ENCODE measurements around the gene GSAP. TPM values are rescaled to one million over a fixed set of nuclear protein-coding genes. Genes with fewer than 3 reads are reported as not detected.
A peak's percentile ranks its signal among the peaks of the same experiment; 100 is the strongest.

Gene GSAP
- total and polyA plus RNA-seq, 2 donors (not counting 1 experiment from before 2014, with no cell fraction given): 4.4 to 21.5 TPM

GRCh38 chr7:77339726-77340125 is 76.4 kb downstream of the GSAP start:
- no peaks in the 10 kb centered on the region for H3K27me3 ChIP-seq (ENCODE audit: control insufficient read depth, insufficient read depth, low read length)
- no peak overlapping the region for H3K9ac ChIP-seq (ENCODE audit: insufficient read depth, low read length)
- no peaks in the 10 kb centered on the region for H4K20me1 ChIP-seq (ENCODE audit: control insufficient read depth, extremely low read depth, insufficient read depth, low read length)
- DNase-seq (ENCODE audit: low read depth in 2 of 2): no peak
- H2AFZ ChIP-seq (ENCODE audit: low read length): no peak overlapping the region
- H3K4me3 ChIP-seq (replicated peaks in 1 of 4; ENCODE audit: control extremely low read depth in 1 of 4, insufficient read depth in 1 of 4, low read depth in 3 of 4, low read length in 4 of 4): no peak overlapping the region
- H3K79me2 ChIP-seq (ENCODE audit: control insufficient read depth, insufficient read depth, low read length): no peaks in the 10 kb centered on the region
- H3K36me3 ChIP-seq (ENCODE audit: control insufficient read depth, insufficient read depth, low read length): no peaks in the 10 kb centered on the region
- H3K27ac ChIP-seq (ENCODE audit: insufficient read depth, low read length): no peak overlapping the region
- no peaks in the 10 kb centered on the region for H3K4me1 ChIP-seq (ENCODE audit: control insufficient read depth, extremely low read depth, insufficient read depth, low read length)
- TF ChIP-seq, protein P1, sequence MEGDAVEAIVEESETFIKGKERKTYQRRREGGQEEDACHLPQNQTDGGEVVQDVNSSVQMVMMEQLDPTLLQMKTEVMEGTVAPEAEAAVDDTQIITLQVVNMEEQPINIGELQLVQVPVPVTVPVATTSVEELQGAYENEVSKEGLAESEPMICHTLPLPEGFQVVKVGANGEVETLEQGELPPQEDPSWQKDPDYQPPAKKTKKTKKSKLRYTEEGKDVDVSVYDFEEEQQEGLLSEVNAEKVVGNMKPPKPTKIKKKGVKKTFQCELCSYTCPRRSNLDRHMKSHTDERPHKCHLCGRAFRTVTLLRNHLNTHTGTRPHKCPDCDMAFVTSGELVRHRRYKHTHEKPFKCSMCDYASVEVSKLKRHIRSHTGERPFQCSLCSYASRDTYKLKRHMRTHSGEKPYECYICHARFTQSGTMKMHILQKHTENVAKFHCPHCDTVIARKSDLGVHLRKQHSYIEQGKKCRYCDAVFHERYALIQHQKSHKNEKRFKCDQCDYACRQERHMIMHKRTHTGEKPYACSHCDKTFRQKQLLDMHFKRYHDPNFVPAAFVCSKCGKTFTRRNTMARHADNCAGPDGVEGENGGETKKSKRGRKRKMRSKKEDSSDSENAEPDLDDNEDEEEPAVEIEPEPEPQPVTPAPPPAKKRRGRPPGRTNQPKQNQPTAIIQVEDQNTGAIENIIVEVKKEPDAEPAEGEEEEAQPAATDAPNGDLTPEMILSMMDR (conservative IDR thresholded peaks at IDR 0.05 in 1 of 2, IDR thresholded peaks at IDR 0.05 in 1 of 2; ENCODE audit: low read depth in 1 of 2, low read length in 2 of 2): no peak
- no peak for TF ChIP-seq EZH2 (IDR thresholded peaks at IDR 0.05; ENCODE audit: low read length, missing control alignments)
- H3K9me3 ChIP-seq (ENCODE audit: control insufficient read depth, insufficient read depth, low read depth, low read length): no peaks in the 10 kb centered on the region
- no peak overlapping the region for H3K4me2 ChIP-seq (ENCODE audit: extremely low read depth, insufficient read depth, low read length)

DNA sequence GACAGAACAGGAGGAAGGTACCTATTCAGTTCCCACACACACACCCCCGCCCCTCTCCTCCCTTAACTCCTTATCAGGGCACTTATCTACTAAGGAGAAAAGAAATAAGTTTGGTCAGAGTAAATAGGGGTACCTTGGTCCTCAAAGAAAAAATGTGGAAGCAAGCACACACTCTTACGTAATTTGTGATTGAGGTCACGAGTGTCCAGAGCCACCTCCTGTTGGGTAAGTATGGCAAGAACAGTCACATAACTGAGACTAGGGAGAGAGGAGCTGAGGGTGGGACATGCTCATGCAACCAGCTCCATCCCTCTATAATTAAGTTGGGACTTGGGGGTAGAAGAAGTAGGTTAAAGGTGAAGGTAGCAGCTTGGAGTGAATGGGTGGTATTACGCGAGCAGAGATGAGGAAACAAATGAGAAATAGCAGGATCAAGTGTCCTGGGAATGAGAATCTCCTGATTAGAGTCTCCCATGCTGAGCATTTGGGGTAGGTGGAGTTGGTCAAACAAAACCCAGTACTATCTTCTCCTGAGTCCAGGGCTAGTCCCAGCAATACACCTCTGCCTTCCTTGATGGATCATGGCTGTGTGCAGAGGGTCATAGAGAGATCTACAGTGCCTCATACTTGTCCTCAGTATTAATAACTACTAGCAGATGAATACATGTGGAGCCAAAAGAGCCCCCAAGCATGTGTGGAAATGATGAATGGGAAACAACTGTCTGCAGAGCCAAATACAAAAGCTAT is 77.1 kb downstream of the GSAP start:
- H3K27ac ChIP-seq (ENCODE audit: insufficient read depth, low read length): no peak overlapping the region
- TF ChIP-seq, protein P1 (conservative IDR thresholded peaks at IDR 0.05 in 1 of 2, IDR thresholded peaks at IDR 0.05 in 1 of 2; ENCODE audit: low read depth in 1 of 2, low read length in 2 of 2): no peak
- H3K9me3 ChIP-seq (ENCODE audit: control insufficient read depth, insufficient read depth, low read depth, low read length): no peaks in the 10 kb centered on the region
- no peak overlapping the region for H2AFZ ChIP-seq (ENCODE audit: low read length)
- no peaks in the 10 kb centered on the region for H3K4me1 ChIP-seq (ENCODE audit: control insufficient read depth, extremely low read depth, insufficient read depth, low read length)
- H3K4me2 ChIP-seq (ENCODE audit: extremely low read depth, insufficient read depth, low read length): no peak overlapping the region
- no peak overlapping the region for H3K4me3 ChIP-seq (replicated peaks in 1 of 4; ENCODE audit: control extremely low read depth in 1 of 4, insufficient read depth in 1 of 4, low read depth in 3 of 4, low read length in 4 of 4)
- no peaks in the 10 kb centered on the region for H3K27me3 ChIP-seq (ENCODE audit: control insufficient read depth, insufficient read depth, low read length)
- H3K9ac ChIP-seq (ENCODE audit: insufficient read depth, low read length): no peak overlapping the region
- no peaks in the 10 kb centered on the region for H3K36me3 ChIP-seq (ENCODE audit: control insufficient read depth, insufficient read depth, low read length)
- no peaks in the 10 kb centered on the region for H3K79me2 ChIP-seq (ENCODE audit: control insufficient read depth, insufficient read depth, low read length)
- no peaks in the 10 kb centered on the region for H4K20me1 ChIP-seq (ENCODE audit: control insufficient read depth, extremely low read depth, insufficient read depth, low read length)
- peak in 1 of 2 donors; percentile 80 for DNase-seq (ENCODE audit: low read depth in 2 of 2)

DNA sequence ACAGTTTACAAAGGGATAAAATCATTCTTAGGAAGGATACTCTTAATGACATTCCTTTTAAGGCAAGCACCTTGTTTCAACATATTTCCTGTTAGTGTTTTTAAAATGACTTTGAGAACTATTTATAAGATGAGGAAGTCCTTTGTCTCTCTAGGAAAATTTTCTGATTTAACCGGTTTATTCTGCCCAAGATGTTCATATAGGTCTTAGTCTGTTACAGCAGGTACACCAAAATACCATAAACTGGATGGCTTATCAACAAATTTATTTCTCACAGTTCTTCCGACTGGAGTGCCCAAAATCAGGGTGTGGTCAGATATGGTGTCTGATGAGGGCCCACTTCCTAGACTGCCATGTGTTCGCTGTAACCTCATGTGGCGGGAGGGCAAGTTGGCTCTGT is 77.9 kb downstream of the GSAP start:
- H3K27me3 ChIP-seq (ENCODE audit: control insufficient read depth, insufficient read depth, low read length): no peaks in the 10 kb centered on the region
- H4K20me1 ChIP-seq (ENCODE audit: control insufficient read depth, extremely low read depth, insufficient read depth, low read length): no peaks in the 10 kb centered on the region
- no peaks in the 10 kb centered on the region for H3K36me3 ChIP-seq (ENCODE audit: control insufficient read depth, insufficient read depth, low read length)
- H3K4me3 ChIP-seq (replicated peaks in 1 of 4; ENCODE audit: control extremely low read depth in 1 of 4, insufficient read depth in 1 of 4, low read depth in 3 of 4, low read length in 4 of 4): no peak overlapping the region
- no peak for DNase-seq (ENCODE audit: low read depth in 2 of 2)
- no peaks in the 10 kb centered on the region for H3K9me3 ChIP-seq (ENCODE audit: control insufficient read depth, insufficient read depth, low read depth, low read length)
- no peak overlapping the region for H3K4me2 ChIP-seq (ENCODE audit: extremely low read depth, insufficient read depth, low read length)
- H2AFZ ChIP-seq (ENCODE audit: low read length): no peak overlapping the region
- no peak for TF ChIP-seq EZH2 (IDR thresholded peaks at IDR 0.05; ENCODE audit: low read length, missing control alignments)
- TF ChIP-seq, protein P1 (conservative IDR thresholded peaks at IDR 0.05 in 1 of 2, IDR thresholded peaks at IDR 0.05 in 1 of 2; ENCODE audit: low read depth in 1 of 2, low read length in 2 of 2): no peak
- H3K79me2 ChIP-seq (ENCODE audit: control insufficient read depth, insufficient read depth, low read length): no peaks in the 10 kb centered on the region
- no peak overlapping the region for H3K27ac ChIP-seq (ENCODE audit: insufficient read depth, low read length)
- H3K9ac ChIP-seq (ENCODE audit: insufficient read depth, low read length): no peak overlapping the region
- H3K4me1 ChIP-seq (ENCODE audit: control insufficient read depth, extremely low read depth, insufficient read depth, low read length): no peaks in the 10 kb centered on the region

Data from fibroblast of lung (primary cell).